Mucosa of descending colon (tissue), 3 donors: ENCODE data around the gene LILRB5. TPM values are rescaled to one million over a fixed set of nuclear protein-coding genes. Genes with fewer than 3 reads are reported as not detected.
"Not testable (repeated sequence)": the region's sequence is repeated elsewhere in the genome, so short reads cannot be mapped to it uniquely, and the experiment has no call there.

Source experiments
- ATAC-seq: fragments of 200-7000 bp; cut with Tn5 transposase; one replicate; pipeline ENCODE4 v1.9.1; 2020; ENCODE audit warnings: mild to moderate bottlenecking, moderate library complexity
- DNase-seq, 3 donors: peaks; one replicate each; pipeline ENCODE4 v3.0.0-alpha.2; 2020
- H3K36me3 ChIP-seq: fragments of 200-600 bp; one replicate; pipeline ENCODE4 v1.8.0; 2021; ENCODE audit warnings: low read depth, mild to moderate bottlenecking
- H3K4me1 ChIP-seq: fragments of 200-600 bp; one replicate; pipeline ENCODE4 v1.8.0; 2021; ENCODE audit warnings: low read depth, mild to moderate bottlenecking
- H3K4me3 ChIP-seq: fragments of 200-600 bp; one replicate; pipeline ENCODE4 v1.8.0; 2021; ENCODE audit warnings: mild to moderate bottlenecking
- H3K9me3 ChIP-seq: fragments of 200-600 bp; one replicate; pipeline ENCODE4 v1.8.0; 2021; ENCODE audit warnings: mild to moderate bottlenecking
- CTCF ChIP-seq: fragments of 200-600 bp; IDR thresholded peaks from one replicate; pipeline ENCODE4 v1.8.0; 2022; ENCODE audit warnings: antibody characterized with exemption, mild to moderate bottlenecking
- intact Hi-C, 2 donors: fragments of 100-400 bp; cut with DNase I in 1 of 2; cut with micrococcal nuclease in 1 of 2; formaldehyde crosslinking; loops; one replicate each; pipeline versions ENCODE4 v1.11.0 to v1.11.1; 2022; cut with DNase I, micrococcal nuclease
- total RNA-seq, 3 donors: library from RNA; stranded (reverse); fragmentation: NEBNext Ultra II Directional in 2 of 3; extraction: Animal tissue kit (Norgen Biotek cat#: 25700) in 2 of 3; gene quantifications; one replicate each; pipeline versions ENCODE4 v1.2.1 to v1.2.4, GENCODE V29; 2021 to 2023
- donor health status: DM: no; HTN: no; CAD: no; lungs with moderate emphysema.
- donor health status: DM: no; HTN: no; CAD: no.
- donor health status: DM: no; HTN: yes; CAD: no.

Gene LILRB5
- total RNA-seq, 3 donors from 2014 or later, result 5.4 to 17.5 (median 12.2) TPM

GRCh38 chr19:54282686-54283470 is 25.8 kb upstream of the LILRB5 start:
- H3K4me3 ChIP-seq, result no peak overlapping the region
- no peaks in the 10 kb centered on the region for H3K36me3 ChIP-seq
- no peaks in the 10 kb centered on the region for H3K9me3 ChIP-seq
- intact Hi-C loops, result no loop called here
- ATAC-seq, result no peak
- DNase-seq, result no peak
- TF ChIP-seq CTCF, result no peak
- no peaks in the 10 kb centered on the region for H3K4me1 ChIP-seq

GRCh38 chr19:54281729-54282075 is 24.6 kb upstream of the LILRB5 start:
- H3K9me3 ChIP-seq, ATAC-seq, H3K4me3 ChIP-seq, H3K36me3 ChIP-seq, intact Hi-C loops, H3K4me1 ChIP-seq, DNase-seq: not testable (repeated sequence)

GRCh38 chr19:54281007-54281728 is 24.1 kb upstream of the LILRB5 start, which contains the start of gene LILRB2:
Gene LILRB2, minus strand, starts transcription at chr19:54281110. Its CDS starts 614 bp downstream, at chr19:54280496.
- no peak for TF ChIP-seq CTCF
- H3K36me3 ChIP-seq, result no peaks in the 10 kb centered on the region
- intact Hi-C loops, result no loop called here
- no peaks in the 10 kb centered on the region for H3K9me3 ChIP-seq
- no peaks in the 10 kb centered on the region for H3K4me1 ChIP-seq
- no peak within 1 kb of the TSS for H3K4me3 ChIP-seq
- DNase-seq (no peak), ATAC-seq (peak; percentile 23)

GRCh38 chr19:54280441-54280840 is 23.4 kb upstream of the LILRB5 start:
- DNase-seq (peak in 1 of 3 donors; percentile 12), ATAC-seq (peak; percentile 59)

GRCh38 chr19:54280025-54280424 is 23.0 kb upstream of the LILRB5 start:
- DNase-seq, H3K9me3 ChIP-seq, ATAC-seq, intact Hi-C loops, H3K4me3 ChIP-seq, H3K4me1 ChIP-seq, H3K36me3 ChIP-seq: not testable (repeated sequence)

More at GRCh38 chr19:54280441-54280840, 23.4 kb upstream of the LILRB5 start:
- H3K4me3 ChIP-seq, intact Hi-C loops, H3K4me1 ChIP-seq, H3K9me3 ChIP-seq, H3K36me3 ChIP-seq: not testable (repeated sequence)

- Histone ChIP-seq H3K4me1 (no peaks in the 10 kb centered on the region), H3K36me3 (no peaks in the 10 kb centered on the region), H3K9me3 (no peaks in the 10 kb centered on the region), H3K4me3 (no peak overlapping the region)
- intact Hi-C loops, result no loop called here
- no peak for TF ChIP-seq CTCF
- ATAC-seq (no peak), DNase-seq (no peak)
Measured at GRCh38 chr19:54279406-54279962, 22.4 kb upstream of the LILRB5 start.

GRCh38 chr19:54278571-54279195 is 21.6 kb upstream of the LILRB5 start:
- intact Hi-C loops, H3K9me3 ChIP-seq, H3K36me3 ChIP-seq, H3K4me1 ChIP-seq, H3K4me3 ChIP-seq, ATAC-seq, DNase-seq: not testable (repeated sequence)

GRCh38 chr19:54278056-54278455 is 21.0 kb upstream of the LILRB5 start:
- intact Hi-C loops, H3K4me1 ChIP-seq, H3K9me3 ChIP-seq, H3K4me3 ChIP-seq, H3K36me3 ChIP-seq, ATAC-seq: not testable (repeated sequence)
- peak in 1 of 3 donors; percentile 33 for DNase-seq

- H3K9me3 ChIP-seq, ATAC-seq, DNase-seq, H3K4me1 ChIP-seq, H3K4me3 ChIP-seq, H3K36me3 ChIP-seq, intact Hi-C loops: not testable (repeated sequence)
Measured at GRCh38 chr19:54277111-54277615, 20.1 kb upstream of the LILRB5 start.
